Measurements from ENCODE around the gene MLXIP. TPM values are rescaled to one million over a fixed set of nuclear protein-coding genes. Genes with fewer than 3 reads are reported as not detected.

The MLXIP gene
- total RNA-seq, 2 experiments from 2014 or later = 27.5 to 44.7 TPM

DNA sequence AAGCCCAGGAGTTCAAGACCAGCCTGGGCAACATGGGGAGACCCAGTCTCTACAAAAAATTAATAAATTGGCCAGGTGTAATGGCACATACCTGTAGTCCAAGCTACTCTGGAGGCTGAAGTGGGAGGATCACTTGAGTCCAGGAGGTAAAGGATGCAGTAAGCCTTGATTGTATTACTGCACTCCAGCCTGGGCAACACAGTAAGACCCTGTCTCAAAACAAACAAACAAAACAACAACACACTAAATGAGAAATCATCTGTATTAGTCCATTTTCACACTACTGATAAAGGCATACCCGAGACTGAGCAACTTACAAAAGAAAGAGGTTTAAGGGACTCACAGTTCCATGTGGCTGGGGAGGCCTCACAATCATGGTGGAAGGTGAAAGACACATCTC, 4.7 kb upstream of the MLXIP start:
- POLR2A ChIA-PET = interaction anchor here (1.0 kb wide), 1 partner anchor 9 kb away, joined by 5 read pairs; no protein-coding TSS in a partner anchor

DNA sequence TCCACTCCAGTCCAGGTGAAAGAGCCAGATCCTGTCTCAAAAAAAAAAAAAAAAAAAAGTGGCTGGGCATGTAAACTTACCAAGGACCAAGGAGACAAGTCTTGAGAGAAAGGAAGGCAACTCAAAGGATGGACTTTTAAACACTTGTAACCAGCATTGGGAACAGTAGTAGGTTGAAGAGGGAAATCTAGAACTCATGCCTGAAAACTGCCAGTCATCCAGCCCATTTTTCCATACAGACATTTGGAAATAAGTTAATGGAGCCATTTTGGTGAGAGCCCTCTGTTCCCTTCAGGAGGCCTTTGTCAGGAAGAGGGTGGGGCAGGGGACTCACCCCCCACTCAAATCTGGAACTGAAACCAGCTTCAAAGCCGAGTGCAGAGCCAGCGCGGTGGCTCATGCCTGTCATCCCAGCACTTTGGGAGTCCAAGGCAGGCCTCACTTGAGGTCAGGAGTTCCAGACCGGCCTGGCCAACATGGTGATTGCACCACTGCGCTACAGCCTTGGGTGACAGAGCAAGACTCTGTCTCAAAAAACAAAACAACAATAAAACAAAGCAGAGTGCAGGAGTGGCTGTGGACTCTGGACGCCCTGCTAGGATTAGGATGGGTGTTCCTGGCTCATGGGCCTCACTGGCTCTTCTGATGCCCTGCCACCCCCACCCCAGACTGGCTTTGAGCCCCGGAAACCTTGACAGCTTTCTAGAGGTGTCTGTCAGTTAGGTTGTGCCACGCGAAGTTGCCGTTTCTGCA, 1.6 kb upstream of the MLXIP start:
- peaks cover 41% of the 10 kb centered on the region for H3K4me1 ChIP-seq (ENCODE audit: insufficient read depth, low read length, poor library complexity, severe bottlenecking)
- no peak overlapping the region for H3K4me3 ChIP-seq (ENCODE audit: low read depth, low read length, poor library complexity, severe bottlenecking)
- ChIA-PET POLR2A (no interaction called here), CTCF (ENCODE audit: unreplicated experiment) (no interaction called here)
- H3K27ac ChIP-seq (ENCODE audit: low read depth, low read length, poor library complexity, severe bottlenecking) = no peak overlapping the region
- TF ChIP-seq, protein P1, sequence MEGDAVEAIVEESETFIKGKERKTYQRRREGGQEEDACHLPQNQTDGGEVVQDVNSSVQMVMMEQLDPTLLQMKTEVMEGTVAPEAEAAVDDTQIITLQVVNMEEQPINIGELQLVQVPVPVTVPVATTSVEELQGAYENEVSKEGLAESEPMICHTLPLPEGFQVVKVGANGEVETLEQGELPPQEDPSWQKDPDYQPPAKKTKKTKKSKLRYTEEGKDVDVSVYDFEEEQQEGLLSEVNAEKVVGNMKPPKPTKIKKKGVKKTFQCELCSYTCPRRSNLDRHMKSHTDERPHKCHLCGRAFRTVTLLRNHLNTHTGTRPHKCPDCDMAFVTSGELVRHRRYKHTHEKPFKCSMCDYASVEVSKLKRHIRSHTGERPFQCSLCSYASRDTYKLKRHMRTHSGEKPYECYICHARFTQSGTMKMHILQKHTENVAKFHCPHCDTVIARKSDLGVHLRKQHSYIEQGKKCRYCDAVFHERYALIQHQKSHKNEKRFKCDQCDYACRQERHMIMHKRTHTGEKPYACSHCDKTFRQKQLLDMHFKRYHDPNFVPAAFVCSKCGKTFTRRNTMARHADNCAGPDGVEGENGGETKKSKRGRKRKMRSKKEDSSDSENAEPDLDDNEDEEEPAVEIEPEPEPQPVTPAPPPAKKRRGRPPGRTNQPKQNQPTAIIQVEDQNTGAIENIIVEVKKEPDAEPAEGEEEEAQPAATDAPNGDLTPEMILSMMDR (conservative IDR thresholded peaks at IDR 0.05; ENCODE audit: low read length) = no peak
- TF ChIP-seq EZH2phosphoT487 (IDR thresholded peaks at IDR 0.05; ENCODE audit: borderline replicate concordance, low read depth, low read length) = no peak
- H3K36me3 ChIP-seq (ENCODE audit: insufficient read depth, low read length) = no peaks in the 10 kb centered on the region
- H3K9me2 ChIP-seq (ENCODE audit: insufficient read depth, low read length) = no peaks in the 10 kb centered on the region
- peak overlapping the region; percentile 27; the same call in 1 of the 2 replicates for H2AFZ ChIP-seq (ENCODE audit: low read length)
- H3K9me3 ChIP-seq (ENCODE audit: low read length) = no peaks in the 10 kb centered on the region
- peak; percentile 48 for DNase-seq (ENCODE audit: low spot score)
- no TSS peak for BruUV-seq (replicated peaks)
- H3K4me2 ChIP-seq (ENCODE audit: low read length) = peak overlapping the region; percentile 89
- peaks cover 30% of the 10 kb centered on the region for H3K79me2 ChIP-seq (ENCODE audit: insufficient read depth, low read depth, low read length)
- intact Hi-C loops (cut with micrococcal nuclease; ENCODE audit: unreplicated experiment) = no loop called here
- H4K20me1 ChIP-seq (ENCODE audit: insufficient read depth, low read length) = peaks cover 22% of the 10 kb centered on the region

More for the DNA sequence above, 4.7 kb upstream of the MLXIP start:
- no peak for DNase-seq (ENCODE audit: low spot score)
- H3K79me2 ChIP-seq (ENCODE audit: insufficient read depth, low read depth, low read length) = no peaks in the 10 kb centered on the region
- no peaks in the 10 kb centered on the region for H3K9me3 ChIP-seq (ENCODE audit: low read length)
- no TSS peak for BruUV-seq (replicated peaks)
- TF ChIP-seq, protein P1 (conservative IDR thresholded peaks at IDR 0.05; ENCODE audit: low read length) = no peak
- TF ChIP-seq EZH2phosphoT487 (IDR thresholded peaks at IDR 0.05; ENCODE audit: borderline replicate concordance, low read depth, low read length) = no peak
- H2AFZ ChIP-seq (ENCODE audit: low read length) = no peak overlapping the region
- intact Hi-C loops (cut with micrococcal nuclease; ENCODE audit: unreplicated experiment) = no loop called here
- no peaks in the 10 kb centered on the region for H4K20me1 ChIP-seq (ENCODE audit: insufficient read depth, low read length)
- H3K36me3 ChIP-seq (ENCODE audit: insufficient read depth, low read length) = no peaks in the 10 kb centered on the region
- H3K9me2 ChIP-seq (ENCODE audit: insufficient read depth, low read length) = no peaks in the 10 kb centered on the region
- no peak overlapping the region for H3K27ac ChIP-seq (ENCODE audit: low read depth, low read length, poor library complexity, severe bottlenecking)
- H3K4me2 ChIP-seq (ENCODE audit: low read length) = no peak overlapping the region
- CTCF ChIA-PET (ENCODE audit: unreplicated experiment) = no interaction called here
- H3K4me3 ChIP-seq (ENCODE audit: low read depth, low read length, poor library complexity, severe bottlenecking) = no peak overlapping the region
- peaks cover 20% of the 10 kb centered on the region for H3K4me1 ChIP-seq (ENCODE audit: insufficient read depth, low read length, poor library complexity, severe bottlenecking)

DNA sequence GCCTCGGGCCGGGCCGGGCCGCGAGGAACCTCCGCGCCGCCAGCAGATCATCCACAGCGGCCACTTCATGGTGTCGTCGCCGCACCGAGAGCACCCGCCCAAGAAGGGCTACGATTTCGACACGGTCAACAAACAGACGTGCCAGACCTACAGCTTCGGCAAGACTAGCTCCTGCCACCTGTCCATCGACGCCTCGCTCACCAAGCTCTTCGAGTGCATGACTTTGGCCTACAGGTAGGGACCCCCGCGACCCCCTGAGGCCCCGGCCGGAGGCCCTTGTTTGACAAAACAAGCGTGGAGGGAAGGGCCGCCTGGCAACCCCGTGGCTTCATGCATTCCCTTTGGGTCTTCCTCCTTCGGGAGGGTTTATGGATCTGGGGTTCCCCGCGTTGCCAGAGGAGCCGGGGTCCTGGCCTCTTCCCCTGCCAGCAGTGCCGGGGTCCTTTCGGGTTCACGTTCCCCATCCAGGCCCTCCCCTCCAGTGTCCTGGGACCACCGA, 526 bp downstream of the MLXIP start:
- Histone ChIP-seq H3K9me2 (ENCODE audit: insufficient read depth, low read length) (no peaks in the 10 kb centered on the region), H3K79me2 (ENCODE audit: insufficient read depth, low read depth, low read length) (peaks cover 44% of the 10 kb centered on the region), H3K36me3 (ENCODE audit: insufficient read depth, low read length) (peaks cover 12% of the 10 kb centered on the region; the same call in 1 of the 2 replicates), H3K4me1 (ENCODE audit: insufficient read depth, low read length, poor library complexity, severe bottlenecking) (peaks cover 54% of the 10 kb centered on the region), H3K4me2 (ENCODE audit: low read length) (peak overlapping the region; percentile 89), H4K20me1 (ENCODE audit: insufficient read depth, low read length) (peaks cover 31% of the 10 kb centered on the region), H3K9me3 (ENCODE audit: low read length) (no peaks in the 10 kb centered on the region), H3K27ac (ENCODE audit: low read depth, low read length, poor library complexity, severe bottlenecking) (peak overlapping the region; percentile 31), H3K4me3 (ENCODE audit: low read depth, low read length, poor library complexity, severe bottlenecking) (peak overlapping the region; percentile 96), H2AFZ (ENCODE audit: low read length) (no peak overlapping the region)
- CTCF ChIA-PET (ENCODE audit: unreplicated experiment) = interaction anchor here (0.6 kb wide), 3 partner anchors 41 to 1405 kb away, joined by 4 to 7 read pairs (median 7); no protein-coding TSS in a partner anchor
- intact Hi-C loops (cut with micrococcal nuclease; ENCODE audit: unreplicated experiment) = no loop called here
- DNase-seq (ENCODE audit: low spot score) = no peak
- no TSS peak for BruUV-seq (replicated peaks)
- POLR2A ChIA-PET = interaction anchor here (1.0 to 1.5 kb wide), 2 partner anchors 13 to 22 kb away, joined by 4 to 8 read pairs; no protein-coding TSS in a partner anchor
- TF ChIP-seq, protein P1 (conservative IDR thresholded peaks at IDR 0.05; ENCODE audit: low read length) = no peak
- no peak for TF ChIP-seq EZH2phosphoT487 (IDR thresholded peaks at IDR 0.05; ENCODE audit: borderline replicate concordance, low read depth, low read length)

All from OCI-LY7 (cell line).